NT2/D1 (cell line): ENCODE measurements around the gene RERE.

ENCODE experiments used
- DNase-seq: peaks from one replicate; pipeline ENCODE4 v3.0.0-alpha.2; 2011; ENCODE audit warnings: low read depth, low spot score
- H3K27me3 ChIP-seq: 2 replicates; pipeline ENCODE4 v1.6.0; 2011; ENCODE audit warnings: mild to moderate bottlenecking; ENCODE audit not compliant: insufficient read length, insufficient read depth
- H3K36me3 ChIP-seq: 2 replicates; pipeline ENCODE4 v1.6.1; 2011; ENCODE audit warnings: mild to moderate bottlenecking, low read length, mixed read lengths; ENCODE audit not compliant: insufficient read depth, insufficient read length
- H3K4me1 ChIP-seq: 2 replicates; pipeline ENCODE4 v1.5.1; 2011; ENCODE audit not compliant: insufficient read depth, insufficient read length
- H3K4me3 ChIP-seq: 2 replicates; pipeline ENCODE4 v1.5.1; 2011; ENCODE audit warnings: low read depth; ENCODE audit not compliant: insufficient read length
- H3K9ac ChIP-seq: 2 replicates; pipeline ENCODE4 v1.6.0; 2011; ENCODE audit warnings: low read depth; ENCODE audit not compliant: insufficient read length
- H3K9me3 ChIP-seq: 2 replicates; pipeline ENCODE4 v1.5.1; 2011; ENCODE audit warnings: mild to moderate bottlenecking, low read length; ENCODE audit not compliant: insufficient read depth
- SUZ12 ChIP-seq: IDR thresholded peaks from 2 replicates; pipeline ENCODE4 v1.6.1; 2011; ENCODE audit not compliant: insufficient read length, insufficient read depth; ENCODE audit errors: extremely low read depth
- YY1 ChIP-seq: IDR thresholded peaks from 2 replicates; pipeline ENCODE4 v1.6.1; 2011; ENCODE audit not compliant: insufficient read length, insufficient read depth
- ZNF274 ChIP-seq: IDR thresholded peaks from 2 replicates; pipeline ENCODE4 v1.6.1; 2011; ENCODE audit warnings: mild to moderate bottlenecking, low read depth, low read length

The RERE gene

GRCh38 chr1:8754993-8755392 is 62.4 kb downstream of the RERE start:
- TF ChIP-seq SUZ12 = no peak
- no peak for TF ChIP-seq ZNF274
- no peak for TF ChIP-seq YY1
- no peaks in the 10 kb centered on the region for H3K27me3 ChIP-seq
- DNase-seq = no peak

GRCh38 chr1:8754247-8754650 is 63.2 kb downstream of the RERE start:
- no peak for DNase-seq
- Histone ChIP-seq H3K27me3 (no peaks in the 10 kb centered on the region), H3K36me3 (no peaks in the 10 kb centered on the region), H3K4me1 (no peaks in the 10 kb centered on the region), H3K4me3 (no peak overlapping the region), H3K9me3 (no peaks in the 10 kb centered on the region), H3K9ac (no peak overlapping the region)
- TF ChIP-seq YY1 = no peak
- no peak for TF ChIP-seq ZNF274
- TF ChIP-seq SUZ12 = no peak

More at GRCh38 chr1:8754993-8755392, 62.4 kb downstream of the RERE start:
- Histone ChIP-seq H3K4me3 (no peak overlapping the region), H3K36me3 (no peaks in the 10 kb centered on the region), H3K9ac (no peak overlapping the region), H3K9me3 (no peaks in the 10 kb centered on the region), H3K4me1 (no peaks in the 10 kb centered on the region)

GRCh38 chr1:8753736-8754135 is 63.7 kb downstream of the RERE start:
- Histone ChIP-seq H3K9me3 (no peaks in the 10 kb centered on the region), H3K36me3 (no peaks in the 10 kb centered on the region), H3K9ac (no peak overlapping the region), H3K4me3 (no peak overlapping the region), H3K27me3 (no peaks in the 10 kb centered on the region), H3K4me1 (no peaks in the 10 kb centered on the region)
- DNase-seq = no peak
- no peak for TF ChIP-seq ZNF274
- no peak for TF ChIP-seq YY1
- TF ChIP-seq SUZ12 = no peak

- TF ChIP-seq YY1 (no peak), SUZ12 (no peak), ZNF274 (no peak)
- H3K27me3 ChIP-seq = no peaks in the 10 kb centered on the region
- H3K9me3 ChIP-seq = no peaks in the 10 kb centered on the region
- H3K36me3 ChIP-seq = no peaks in the 10 kb centered on the region
- no peak for DNase-seq
- H3K9ac ChIP-seq = no peak overlapping the region
- H3K4me1 ChIP-seq = no peaks in the 10 kb centered on the region
- no peak overlapping the region for H3K4me3 ChIP-seq
These were observed 64.3 kb downstream of the RERE start for GRCh38 chr1:8752921-8753713.

GRCh38 chr1:8752411-8752810 is 65.0 kb downstream of the RERE start:
- no peak for DNase-seq

GRCh38 chr1:8751984-8752383 is 65.5 kb downstream of the RERE start:
- H3K4me3 ChIP-seq = no peak overlapping the region
- H3K36me3 ChIP-seq = no peaks in the 10 kb centered on the region
- H3K27me3 ChIP-seq = no peaks in the 10 kb centered on the region
- no peaks in the 10 kb centered on the region for H3K9me3 ChIP-seq
- no peaks in the 10 kb centered on the region for H3K4me1 ChIP-seq
- H3K9ac ChIP-seq = no peak overlapping the region
- no peak for DNase-seq
- TF ChIP-seq ZNF274 (no peak), SUZ12 (no peak), YY1 (no peak)

More at GRCh38 chr1:8752411-8752810, 65.0 kb downstream of the RERE start:
- Histone ChIP-seq H3K27me3 (no peaks in the 10 kb centered on the region), H3K4me1 (no peaks in the 10 kb centered on the region), H3K4me3 (no peak overlapping the region), H3K9me3 (no peaks in the 10 kb centered on the region), H3K9ac (no peak overlapping the region), H3K36me3 (no peaks in the 10 kb centered on the region)
- TF ChIP-seq YY1 = no peak

- Histone ChIP-seq H3K4me3 (no peak overlapping the region), H3K9me3 (no peaks in the 10 kb centered on the region), H3K36me3 (no peaks in the 10 kb centered on the region), H3K27me3 (no peaks in the 10 kb centered on the region), H3K9ac (no peak overlapping the region), H3K4me1 (no peaks in the 10 kb centered on the region)
- TF ChIP-seq ZNF274 = no peak
- TF ChIP-seq YY1 = no peak
- no peak for TF ChIP-seq SUZ12
- DNase-seq = no peak
These were observed 69.3 kb downstream of the RERE start for GRCh38 chr1:8747879-8748825.
